ENCODE results near the gene GJA3.

The GJA3 gene

DNA sequence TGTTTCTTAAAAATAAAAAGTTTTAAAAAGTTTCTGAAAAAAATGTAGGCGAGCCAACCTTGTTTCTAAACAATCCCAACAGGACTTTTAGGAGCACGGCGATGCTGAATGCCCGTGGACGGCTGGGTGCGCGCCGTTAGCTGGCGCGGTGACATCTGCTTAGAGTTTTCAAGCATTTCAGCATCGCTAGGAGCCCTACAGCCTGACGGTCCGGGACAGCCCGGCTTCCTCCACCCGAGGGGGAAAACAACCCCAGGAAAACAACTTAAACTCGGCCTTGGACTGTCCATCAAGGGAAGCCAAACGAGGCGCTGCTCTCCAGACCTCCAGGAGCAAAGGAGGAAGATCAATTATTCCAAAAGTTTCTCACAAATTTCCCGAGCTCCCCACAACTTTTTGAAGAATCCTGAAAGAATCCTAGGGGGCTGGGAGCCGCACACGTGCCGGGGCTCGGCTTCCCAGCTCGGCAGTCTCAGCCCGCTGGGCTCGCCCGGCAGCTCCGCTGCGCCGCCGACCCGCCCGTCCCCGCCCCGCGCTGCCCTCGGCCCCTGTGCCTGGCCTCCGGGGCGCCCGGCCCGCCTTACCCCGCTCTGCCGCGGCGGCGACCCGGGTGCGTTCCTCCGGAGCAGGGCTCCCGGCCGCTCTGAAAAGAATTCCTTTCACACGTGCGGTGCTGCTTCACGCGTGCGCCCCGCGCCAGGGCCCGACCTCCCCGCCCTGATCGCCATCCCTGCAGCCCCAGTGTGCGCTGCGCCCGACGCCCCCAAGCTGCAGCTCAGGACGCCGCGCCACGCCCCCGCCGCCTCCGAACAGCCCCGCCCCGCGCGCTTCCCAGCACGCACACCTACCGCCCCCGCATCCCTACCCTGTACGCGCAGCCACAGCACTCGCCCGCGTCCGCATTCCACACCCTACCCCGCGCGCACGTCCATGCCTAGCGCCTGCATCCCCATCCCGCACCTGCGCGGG is at the start of gene GJA3:
TSS of gene GJA3 (minus strand) at position 747 of the 969 bp plus-strand sequence. CDS start 17,764 bp downstream, outside the sequence.
- peak; percentile 24 for DNase-seq

DNA sequence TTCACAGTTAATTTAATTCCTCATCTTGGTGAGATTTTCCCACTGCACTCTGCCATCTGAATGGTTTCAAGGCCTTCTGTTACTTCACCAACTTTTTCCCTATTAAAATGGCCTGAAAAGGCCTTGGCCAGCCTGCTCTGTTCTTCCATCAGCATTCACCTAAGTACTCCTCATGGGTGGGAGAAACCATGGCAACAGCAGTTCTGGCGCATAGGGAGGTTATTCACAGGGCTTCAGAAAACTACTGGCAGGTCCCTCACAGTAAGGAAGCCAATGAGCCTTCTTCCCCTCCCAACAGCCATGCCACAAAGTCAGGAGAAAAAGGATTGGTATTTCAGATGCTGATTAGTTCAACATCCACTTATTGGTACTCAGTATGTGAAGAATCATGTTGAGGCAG is 49.1 kb upstream of the GJA3 start:
- DNase-seq: no peak

DNA sequence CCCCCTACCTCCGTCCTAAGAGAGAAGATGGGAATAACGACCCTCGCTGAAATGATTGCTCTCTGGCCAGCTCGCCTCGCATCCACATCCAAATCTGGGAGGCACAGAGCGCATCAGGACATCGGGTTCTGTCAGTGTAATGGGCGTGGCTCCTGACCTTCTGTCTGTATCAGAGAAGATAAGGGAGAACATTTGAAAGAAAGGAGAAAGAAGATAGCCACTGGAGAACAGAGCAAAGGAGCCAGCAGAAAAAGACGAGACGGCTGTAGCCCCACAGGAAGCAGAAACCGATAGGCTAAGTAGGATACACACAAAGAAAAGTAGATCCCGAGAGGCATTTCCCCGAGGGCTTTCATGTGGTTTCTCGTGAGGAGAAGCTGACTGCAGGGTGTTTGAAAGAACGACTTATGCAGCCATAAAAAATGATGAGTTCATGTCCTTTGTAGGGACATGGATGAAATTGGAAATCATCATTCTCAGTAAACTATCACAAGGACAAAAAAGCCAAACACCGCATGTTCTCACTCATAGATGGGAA is 45.9 kb upstream of the GJA3 start:
- no peak for DNase-seq

DNA sequence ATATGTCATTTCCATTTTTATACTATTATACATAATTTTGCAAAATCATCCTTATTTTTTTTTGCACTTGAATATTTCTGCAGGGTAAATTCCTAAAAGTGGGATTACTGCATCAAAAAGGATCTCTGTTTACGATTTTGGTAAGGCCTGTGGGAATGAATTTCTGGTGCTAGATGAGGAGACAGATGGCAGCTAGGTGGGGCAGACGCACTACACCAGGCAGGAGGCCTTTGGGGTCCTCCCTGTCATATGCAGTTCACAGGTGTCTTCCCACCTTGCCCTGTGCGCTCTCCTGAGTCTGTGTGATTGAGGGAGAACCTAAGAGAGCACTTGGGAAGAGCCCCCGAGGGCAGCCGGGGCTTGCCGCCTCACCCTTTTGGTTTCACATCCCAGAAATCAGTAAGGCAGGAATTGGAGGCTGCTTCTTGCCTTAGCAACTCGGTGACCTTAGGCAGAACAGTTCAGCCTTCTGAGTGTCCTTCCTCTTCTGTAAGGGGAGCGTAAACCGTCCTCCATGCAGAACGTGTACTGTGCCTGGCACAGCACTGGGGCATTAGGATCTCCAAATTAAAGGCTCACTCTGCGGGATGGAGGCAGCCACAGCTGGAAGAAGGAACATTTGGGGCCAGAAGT is 45.3 kb upstream of the GJA3 start:
- DNase-seq: no peak

DNA sequence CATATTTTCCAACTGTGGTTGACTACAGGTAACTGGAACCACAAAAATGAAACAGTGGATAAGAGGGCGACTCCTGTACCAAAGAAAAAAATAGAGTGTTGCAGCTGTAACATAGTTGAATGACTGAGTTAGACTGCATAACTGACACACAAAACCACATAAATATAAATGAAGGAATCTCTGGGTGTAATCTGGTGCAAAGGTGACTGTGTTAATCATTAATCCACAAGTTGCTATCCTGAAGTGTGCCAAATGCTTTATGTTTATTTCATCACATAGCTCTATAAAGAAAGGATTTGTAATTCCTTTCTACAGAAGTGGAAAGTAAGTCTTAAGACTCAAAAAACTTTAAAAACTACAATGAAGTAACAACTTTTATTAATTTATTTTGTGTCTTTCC is 37.9 kb upstream of the GJA3 start:
- DNase-seq: no peak

DNA sequence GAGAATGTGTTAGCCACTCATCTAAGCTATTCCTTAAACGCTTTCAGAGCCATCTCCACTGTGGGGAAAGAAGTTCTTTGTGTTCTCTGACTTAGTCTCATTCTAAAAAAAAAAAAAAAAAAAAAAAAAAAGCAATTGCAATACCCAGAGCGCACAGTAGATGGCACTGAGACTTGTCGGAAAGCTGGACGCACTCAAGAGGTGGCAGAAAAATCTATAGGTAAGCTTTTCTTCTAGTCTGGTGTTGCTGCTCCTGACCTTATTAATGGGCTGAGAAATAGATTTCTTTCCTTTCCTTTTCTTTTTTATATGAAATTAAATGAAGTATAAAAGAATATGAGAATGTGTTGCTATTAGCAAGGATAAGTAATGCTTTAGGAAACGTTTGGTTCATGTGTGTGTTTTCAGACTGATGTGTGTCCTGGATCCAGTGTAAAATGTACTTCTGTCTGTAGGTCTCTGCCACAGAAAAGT is 36.5 kb upstream of the GJA3 start:
- DNase-seq: no peak

DNA sequence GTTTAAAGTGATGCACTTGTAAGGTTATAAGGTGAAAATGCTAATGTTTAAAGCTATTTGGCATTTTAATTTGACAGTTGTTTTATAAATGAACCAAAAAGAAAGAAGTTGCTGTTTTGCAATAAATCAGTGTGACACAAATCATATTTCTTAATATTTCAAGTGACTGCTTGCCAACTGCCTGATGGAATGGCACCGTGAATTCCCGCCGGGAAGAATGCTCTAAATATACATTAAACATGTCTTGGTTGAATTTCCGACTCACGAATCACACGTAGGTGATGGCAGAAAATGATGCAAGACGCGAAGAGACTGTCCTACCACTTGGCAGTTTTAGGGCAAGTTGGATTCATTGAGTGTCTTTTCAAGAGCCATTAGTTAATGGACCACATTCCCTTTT is 34.9 kb upstream of the GJA3 start:
- no peak for DNase-seq

DNA sequence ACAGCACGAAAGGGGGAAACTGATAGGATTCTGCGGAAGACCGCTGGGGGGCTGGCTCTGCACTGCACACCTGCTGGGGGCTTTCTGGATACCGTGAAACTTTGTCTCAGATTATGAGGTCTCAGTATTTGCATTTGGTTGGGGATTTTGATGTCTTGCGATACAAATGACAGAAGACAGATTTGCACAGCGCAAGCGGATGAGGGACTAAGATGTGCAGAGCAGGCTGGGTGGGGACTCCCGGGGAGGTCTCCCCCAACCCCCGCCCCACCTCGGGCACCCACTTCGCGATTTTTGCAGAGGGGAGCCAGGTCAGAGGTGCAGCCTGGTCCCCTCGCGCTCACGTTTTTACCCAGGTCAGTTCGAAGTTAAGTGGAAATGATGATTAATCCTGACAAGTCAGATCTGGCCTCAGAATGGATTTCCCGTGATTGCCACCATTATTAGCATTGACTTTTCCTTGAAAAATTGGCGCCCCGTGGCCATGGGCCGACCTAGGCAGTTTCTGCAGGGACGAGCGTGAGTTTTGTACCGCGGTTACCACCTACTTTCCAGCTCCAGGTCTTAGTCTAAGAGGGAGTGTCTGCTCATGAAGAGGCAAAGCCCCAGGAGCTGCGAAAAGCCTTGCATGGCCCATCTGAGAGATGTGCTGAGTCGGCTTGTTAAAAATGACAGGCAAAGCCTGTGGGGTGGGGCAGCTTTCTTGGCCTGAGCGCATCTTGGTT is 33.2 kb upstream of the GJA3 start:
- DNase-seq: peak; percentile 30

DNA sequence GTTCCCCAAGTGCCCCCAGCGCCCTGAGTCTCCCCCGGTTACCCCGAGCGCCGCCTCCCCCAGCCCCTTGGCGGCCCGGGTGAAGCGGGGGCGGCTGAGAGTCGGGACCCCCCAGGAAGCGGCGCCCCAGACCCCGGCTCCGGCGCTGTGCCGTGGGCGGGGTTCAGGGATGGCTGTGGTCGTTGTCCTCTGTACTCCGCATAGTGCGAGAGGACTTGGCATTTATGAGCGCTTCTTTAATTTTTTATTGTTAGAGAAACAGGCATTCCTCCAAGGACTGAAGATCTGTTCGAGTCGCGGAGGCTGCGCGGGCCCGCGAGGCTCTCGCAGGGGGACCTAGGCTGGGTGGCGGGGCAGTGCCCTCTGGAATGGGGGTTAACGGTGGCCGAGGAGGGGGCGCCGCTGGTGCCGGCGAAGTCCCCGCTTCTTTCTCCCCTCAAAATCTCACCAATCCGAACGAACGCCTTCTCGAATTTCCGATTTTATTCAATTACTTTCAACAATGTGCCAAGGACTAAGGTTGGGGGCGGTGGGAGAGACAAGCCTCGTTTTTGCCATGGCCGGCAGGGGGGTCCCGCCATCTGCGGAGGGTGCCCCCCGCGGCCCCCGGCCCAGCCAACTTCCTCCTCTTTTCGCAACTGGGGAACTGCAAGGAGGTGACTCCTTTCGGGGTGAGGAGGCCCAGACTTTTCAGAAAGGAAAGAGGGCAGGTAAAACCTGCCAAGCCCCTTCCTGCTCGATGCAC is 32.5 kb upstream of the GJA3 start:
- DNase-seq: no peak

DNA sequence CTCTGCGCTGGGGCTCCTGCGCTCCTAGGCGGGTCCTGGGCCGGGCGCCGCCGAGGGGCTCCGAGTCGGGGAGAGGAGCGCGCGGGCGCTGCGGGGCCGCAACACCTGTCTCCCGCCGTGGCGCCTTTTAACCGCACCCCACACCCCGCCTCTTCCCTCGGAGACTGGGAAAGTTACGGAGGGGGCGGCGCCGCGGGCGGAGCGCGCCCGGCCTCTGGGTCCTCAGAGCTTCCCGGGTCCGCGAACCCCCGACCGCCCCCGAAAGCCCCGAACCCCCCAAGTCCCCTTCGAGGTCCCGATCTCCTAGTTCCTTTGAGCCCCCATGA is 31.9 kb upstream of the GJA3 start, which contains the start of gene GJB2:
TSS of gene GJB2 (minus strand) at position 103 of the 326 bp plus-strand sequence. CDS start 3,357 bp downstream, outside the sequence.
- DNase-seq: no peak

DNA sequence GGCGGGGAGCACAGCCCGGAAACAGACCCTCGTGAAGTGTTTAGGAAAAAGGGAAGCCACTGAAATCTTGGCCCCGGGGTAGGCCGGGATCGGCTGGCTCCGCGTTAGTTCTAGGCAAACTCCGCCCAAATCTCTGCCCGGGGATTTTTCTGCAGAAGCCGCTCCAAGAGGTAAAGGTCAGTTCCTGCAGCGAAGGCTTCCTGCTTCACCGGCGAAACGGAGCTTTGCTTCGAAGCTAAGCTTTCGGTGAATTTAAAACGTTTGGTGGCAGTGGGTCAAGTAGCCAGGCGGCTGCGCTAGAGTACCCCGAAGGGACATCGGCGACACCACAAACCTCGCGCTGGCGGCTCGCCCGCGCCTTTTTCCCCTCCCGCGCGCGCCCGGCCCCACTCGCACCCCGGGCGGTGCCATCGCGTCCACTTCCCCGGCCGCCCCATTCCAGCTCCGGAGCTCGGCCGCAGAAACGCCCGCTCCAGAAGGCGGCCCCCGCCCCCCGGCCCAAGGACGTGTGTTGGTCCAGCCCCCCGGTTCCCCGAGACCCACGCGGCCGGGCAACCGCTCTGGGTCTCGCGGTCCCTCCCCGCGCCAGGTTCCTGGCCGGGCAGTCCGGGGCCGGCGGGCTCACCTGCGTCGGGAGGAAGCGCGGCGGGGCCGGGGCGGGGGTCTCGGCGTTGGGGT is 31.4 kb upstream of the GJA3 start:
- DNase-seq: no peak

DNA sequence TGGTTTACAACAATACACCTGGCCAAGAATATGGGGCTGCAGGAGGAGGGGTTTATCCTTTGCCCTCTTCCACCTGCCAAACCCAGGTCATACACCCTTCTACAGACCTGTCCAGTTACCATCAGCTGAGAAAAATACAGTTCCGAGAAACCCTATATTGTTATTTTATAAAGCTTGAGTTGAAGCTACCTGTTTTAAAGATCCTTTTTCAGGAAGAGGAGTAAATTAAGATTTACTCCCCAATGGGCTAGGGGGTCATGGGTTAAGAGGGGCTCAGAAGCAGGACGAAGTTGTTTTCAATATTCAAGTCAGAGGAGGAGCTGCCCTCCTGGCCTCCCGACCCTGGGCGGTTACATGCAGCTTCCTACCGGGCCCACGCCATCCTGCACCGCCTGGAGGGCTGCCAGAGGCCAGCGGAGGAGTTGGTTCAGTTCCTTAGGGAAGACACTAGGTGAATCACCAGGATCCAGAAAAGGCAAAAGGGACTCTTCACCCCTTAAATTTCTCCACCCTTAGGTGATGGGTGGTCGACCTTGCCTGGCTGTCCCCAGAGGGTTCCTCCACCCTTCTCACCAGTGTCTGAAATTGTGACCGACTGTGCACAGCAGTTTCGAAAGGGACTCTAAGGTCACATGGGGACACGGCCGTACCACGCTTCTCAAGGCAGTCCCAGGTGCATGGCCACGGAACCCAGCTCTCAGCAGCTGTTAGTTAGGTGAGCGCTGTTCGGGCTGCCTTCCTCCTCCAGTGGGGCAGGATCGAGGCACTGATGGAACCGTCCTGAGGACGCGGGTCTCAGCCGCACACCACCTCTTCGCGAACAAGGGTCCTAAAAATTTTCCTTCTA is 30.7 kb upstream of the GJA3 start:
- no peak for DNase-seq

DNA sequence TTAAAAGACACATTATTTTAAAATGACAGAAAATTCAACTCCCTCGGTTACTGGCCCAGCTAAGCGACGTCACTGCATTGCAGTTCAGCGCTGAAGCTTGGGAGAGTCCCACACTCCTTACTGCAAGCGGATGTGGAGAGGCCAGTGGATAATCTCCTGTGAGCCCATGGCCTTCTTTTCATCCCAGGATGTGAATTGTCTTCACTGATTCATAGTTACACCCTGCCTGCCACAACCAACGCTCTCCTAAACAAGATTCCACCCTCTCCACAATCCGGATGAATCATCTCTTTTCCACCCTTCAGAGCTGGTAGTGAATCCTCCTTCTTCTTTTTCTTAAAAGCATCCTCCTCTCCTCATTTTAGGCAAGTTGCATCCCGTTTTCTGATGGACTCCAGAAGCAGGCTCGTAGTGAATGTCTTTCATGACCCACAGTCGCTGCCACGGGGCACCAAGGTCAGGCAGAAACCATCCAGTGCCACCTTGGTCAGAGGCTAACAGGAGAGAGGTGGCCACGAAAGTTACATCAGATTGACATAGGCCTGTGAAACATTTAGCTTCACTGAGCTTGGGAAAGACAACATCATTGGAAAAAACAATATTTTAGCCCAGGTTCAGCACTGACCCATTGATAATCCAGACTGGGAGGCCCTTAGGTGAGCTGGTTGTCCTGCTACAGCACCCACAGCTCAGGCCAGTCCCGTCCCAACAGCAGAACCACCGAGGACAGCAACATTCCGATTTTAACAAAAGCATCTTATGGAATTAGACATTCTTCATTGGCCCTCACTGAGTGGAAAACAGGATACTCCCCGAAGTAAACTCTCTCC is 29.8 kb upstream of the GJA3 start:
- DNase-seq: no peak

DNA sequence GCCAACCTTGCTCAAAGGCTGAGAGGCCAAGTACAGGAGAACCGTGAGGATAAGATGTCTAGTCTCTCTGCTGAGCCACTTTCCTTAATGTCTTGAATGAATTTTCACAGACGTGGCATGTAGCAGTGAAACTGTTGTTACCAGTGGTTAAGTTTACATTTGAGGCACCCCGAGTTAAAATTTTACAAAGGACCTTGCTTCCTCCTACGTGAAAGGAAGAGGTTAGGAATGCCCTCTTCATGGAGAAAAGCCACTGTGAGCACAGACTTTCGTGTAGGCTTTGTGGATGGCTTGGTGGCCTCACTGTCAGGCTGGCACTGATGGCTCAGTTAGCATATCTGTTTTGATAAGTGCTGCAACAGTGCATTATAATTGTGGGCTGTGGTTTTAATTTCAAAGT is 29.2 kb upstream of the GJA3 start:
- DNase-seq: no peak

DNA sequence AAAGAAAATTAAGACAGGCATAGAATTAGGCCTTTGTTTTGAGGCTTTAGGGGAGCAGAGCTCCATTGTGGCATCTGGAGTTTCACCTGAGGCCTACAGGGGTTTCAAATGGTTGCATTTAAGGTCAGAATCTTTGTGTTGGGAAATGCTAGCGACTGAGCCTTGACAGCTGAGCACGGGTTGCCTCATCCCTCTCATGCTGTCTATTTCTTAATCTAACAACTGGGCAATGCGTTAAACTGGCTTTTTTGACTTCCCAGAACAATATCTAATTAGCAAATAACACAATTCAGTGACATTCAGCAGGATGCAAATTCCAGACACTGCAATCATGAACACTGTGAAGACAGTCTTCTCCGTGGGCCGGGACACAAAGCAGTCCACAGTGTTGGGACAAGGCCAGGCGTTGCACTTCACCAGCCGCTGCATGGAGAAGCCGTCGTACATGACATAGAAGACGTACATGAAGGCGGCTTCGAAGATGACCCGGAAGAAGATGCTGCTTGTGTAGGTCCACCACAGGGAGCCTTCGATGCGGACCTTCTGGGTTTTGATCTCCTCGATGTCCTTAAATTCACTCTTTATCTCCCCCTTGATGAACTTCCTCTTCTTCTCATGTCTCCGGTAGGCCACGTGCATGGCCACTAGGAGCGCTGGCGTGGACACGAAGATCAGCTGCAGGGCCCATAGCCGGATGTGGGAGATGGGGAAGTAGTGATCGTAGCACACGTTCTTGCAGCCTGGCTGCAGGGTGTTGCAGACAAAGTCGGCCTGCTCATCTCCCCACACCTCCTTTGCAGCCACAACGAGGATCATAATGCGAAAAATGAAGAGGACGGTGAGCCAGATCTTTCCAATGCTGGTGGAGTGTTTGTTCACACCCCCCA is 28.1 kb upstream of the GJA3 start:
- DNase-seq: no peak

DNA sequence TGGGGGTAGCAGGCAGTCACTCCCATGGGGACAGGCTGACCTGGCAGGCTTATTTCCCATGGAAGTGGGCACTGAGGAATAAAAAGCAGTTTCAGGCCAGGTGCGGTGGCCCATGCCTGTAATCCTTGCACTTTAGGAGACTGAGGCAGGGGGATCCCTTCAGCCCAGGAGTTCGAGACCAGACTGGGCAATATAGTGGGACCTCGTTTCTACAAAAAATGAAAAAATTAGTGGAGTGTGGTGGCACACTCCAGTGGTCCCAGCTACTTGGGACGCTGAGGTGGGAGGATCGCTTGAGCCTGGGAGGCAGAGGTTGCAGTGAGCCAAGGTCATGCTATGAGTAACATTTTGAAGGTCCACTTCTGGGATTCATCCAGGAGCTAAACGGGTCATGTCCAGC is 25.9 kb upstream of the GJA3 start:
- DNase-seq: no peak

DNA sequence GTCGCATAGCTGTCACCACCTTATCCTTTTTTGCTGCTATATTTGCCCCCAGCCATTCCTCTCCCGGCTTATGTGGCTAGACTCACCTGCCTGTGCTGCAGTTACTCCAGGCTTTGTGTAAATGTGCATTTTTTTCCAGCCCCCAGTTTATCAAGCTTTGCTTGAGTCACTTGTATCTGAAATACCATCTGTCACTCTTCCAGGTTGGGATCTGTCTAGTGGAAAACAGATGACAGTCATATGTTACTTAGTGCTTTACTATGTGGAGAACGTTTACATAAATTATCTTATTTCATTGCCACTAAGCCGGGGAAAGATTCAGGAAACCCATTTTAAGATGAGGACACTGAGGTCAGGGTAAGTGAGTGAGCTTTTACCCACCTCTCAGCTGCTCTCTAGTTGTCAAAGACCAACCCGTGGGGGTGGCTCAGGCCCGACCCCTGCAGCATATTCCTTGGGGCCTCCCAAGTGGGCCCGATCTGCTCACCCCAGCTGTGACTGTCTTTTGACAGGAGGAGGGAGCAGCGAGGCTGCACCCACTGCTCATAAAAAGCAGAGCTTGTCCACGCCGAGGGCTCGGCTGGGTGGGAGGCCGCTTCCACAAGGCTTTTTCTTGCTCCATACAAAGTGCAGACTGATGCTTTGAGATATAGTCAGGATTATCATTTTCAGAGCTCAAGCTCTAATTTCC is 24.7 kb upstream of the GJA3 start:
- DNase-seq: no peak

DNA sequence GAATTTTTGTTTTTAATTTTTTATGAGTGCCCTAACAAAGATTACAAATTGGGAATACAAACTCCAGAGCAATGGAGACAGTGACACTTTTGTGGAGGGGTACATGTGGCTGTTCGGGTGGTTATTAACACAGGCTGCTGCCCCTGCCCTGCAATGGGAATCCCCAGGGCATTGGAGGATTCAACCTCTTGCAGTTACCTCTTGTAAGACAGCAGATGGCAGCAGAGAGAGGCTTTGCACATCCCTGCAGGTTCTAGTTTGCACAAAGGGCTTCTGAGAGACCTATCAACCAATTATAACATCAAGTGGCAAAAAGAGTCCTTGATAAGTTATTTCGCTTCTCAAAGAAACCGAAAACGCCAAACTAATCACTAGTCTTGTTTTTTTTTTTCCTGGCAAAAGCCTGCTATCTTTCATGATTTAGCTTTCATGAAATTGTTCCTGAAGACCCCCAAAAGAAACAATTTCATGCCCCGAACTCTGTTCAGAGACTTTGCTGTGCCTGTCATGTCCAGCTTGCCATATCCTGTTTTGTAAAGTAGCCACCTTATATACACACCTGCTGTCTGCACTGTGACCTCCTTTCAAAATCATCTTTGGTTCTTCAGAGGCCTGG is 21.5 kb upstream of the GJA3 start:
- DNase-seq: peak; percentile 52
